NCI-H1436 (cell line): Measurements from ENCODE around the gene NBAS.
"Not testable (repeated sequence)": the region's sequence is repeated elsewhere in the genome, so short reads cannot be mapped to it uniquely, and the experiment has no call there.

Experiments used
- DNase-seq: peaks from one replicate; lab custom pipeline; 2025; lab: John Stamatoyannopoulos, UW

NBAS gene

GRCh38 chr2:15412309-15412708, 148.8 kb downstream of the NBAS start:
- no peak for DNase-seq

GRCh38 chr2:15410884-15411283, 150.2 kb downstream of the NBAS start:
- DNase-seq = no peak

DNA sequence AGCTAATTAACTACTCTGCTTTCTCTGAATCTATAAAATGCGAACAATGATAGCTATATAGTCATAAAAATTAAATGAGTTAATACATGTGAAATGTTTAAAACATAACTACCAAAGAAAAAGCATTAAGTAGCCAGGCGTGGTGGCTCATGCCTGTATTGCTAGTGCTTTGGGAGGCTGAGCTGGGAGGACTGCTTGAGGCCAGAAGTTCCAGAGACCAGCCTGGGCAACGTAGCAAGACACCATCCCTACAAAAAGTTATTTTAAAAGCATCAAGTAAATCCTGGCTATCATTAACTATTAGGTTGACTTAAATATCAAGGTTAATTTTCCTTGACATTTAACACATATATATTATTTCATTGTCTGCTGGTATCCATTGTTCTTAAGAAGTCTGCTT, 152.4 kb downstream of the NBAS start:
- DNase-seq = no peak

- no peak for DNase-seq
Observed at GRCh38 chr2:15407666-15408065, 153.5 kb downstream of the NBAS start.

GRCh38 chr2:15404511-15404910, 156.6 kb downstream of the NBAS start:
- DNase-seq = not testable (repeated sequence)

- no peak for DNase-seq
Observed at GRCh38 chr2:15400240-15400826, 160.8 kb downstream of the NBAS start.

DNA sequence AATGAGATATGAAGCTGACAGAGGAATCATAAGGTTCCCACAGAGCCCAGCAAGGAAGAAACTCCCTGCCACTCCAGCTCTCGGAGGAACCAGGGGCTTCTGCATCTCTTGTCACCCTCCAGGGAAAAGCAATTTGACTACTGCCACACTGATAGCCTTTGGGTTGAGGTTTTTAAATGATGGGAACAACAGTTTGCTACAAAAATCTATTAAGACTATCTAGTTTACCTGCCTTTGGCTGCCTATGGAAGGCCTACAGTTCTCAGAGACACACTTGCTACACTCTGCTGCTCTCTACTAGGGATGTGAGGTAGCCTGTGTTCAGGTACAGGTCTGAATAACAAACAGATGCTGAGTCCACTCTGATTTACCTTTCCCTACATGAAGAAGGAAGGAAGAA, 161.9 kb downstream of the NBAS start:
- DNase-seq = no peak

GRCh38 chr2:15391751-15392150, 169.4 kb downstream of the NBAS start:
- no peak for DNase-seq

- no peak for DNase-seq
Observed at GRCh38 chr2:15389895-15390294, 171.2 kb downstream of the NBAS start.

DNA sequence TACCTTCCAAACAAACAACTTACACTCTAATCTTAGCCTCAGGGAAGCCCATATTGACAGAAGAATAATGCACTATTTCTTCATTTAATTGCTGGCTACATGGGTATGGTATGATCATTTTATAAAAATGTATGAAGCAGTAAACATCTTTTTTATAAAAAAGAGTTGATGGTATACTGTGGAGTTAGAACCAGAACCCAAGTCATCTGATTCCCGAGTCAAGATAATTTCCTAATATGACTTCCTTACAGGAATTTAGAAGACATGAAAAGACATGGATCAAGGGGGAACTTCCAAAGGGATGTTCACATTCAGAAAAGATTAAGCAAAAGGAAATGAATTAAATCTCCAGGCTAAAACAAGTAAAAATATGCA, 171.8 kb downstream of the NBAS start:
- DNase-seq = no peak

- no peak for DNase-seq
Observed at GRCh38 chr2:15388406-15389325, 172.5 kb downstream of the NBAS start.

GRCh38 chr2:15385184-15385583, 175.9 kb downstream of the NBAS start:
- no peak for DNase-seq

DNA sequence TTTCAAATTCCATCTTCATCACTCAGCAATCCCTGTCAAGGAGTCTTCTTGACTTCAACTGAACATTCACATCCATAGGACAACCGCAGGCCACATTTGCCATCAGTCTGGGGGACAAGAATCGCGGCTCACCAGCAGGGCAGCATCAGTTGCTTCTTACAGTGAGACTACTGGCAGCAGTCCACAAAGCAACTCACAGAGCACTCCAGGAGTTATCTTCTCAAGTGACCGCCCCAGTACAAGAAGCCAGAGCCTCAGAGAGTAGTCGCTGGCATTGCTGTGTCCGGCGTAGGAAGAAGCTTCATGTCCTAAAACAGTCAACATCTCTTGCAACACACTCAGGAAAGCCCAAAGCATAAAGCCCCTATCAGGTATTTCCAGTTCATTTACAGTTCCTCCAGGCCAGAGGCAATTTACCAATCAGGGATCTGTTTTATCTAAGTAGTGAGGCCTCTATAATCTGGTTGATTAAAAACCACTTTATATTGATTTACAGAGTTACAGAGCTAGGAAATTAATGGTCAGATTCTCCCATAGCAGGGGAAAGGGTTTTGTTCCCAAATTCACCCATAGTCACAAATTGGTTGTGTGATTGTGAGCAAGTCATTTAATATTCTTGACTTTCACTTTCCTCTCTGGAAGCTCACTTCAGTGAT, 177.3 kb downstream of the NBAS start:
- no peak for DNase-seq

DNA sequence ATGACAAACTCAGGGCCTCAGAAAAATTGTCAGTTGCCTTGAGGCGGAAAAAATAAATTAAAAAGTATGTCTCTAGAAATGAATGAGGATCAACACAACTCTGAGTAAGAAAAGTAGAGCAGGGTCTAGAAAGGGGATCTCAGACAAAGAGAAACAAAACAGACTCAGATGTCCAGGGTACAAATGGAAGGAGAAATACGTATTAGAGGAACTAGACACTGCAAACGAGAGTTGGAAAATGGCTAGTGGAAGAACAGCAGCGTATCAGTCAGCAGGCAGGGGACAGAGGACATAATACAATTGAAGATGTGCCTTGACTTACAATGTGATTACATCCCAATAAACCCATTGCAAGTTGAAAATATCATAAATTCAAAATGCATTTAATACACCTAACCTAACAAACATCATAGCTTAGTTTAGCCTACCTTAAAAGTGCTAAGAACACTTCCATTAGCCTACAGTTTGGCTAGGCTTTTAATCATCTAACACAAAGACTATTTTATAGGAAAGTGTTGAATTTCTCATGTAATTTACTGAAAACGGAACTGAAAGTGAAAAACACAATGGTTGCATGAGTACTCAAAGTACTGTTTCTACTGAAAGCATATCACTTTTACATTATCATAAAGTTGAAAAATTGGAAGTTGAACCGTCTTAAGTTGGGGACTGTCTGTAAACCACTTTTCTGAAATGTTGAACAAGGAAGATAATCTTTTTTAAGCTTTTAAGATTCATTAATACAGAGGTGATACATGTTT, 182.8 kb downstream of the NBAS start:
- DNase-seq = no peak

- DNase-seq = no peak
Observed at GRCh38 chr2:15377202-15377601, 183.9 kb downstream of the NBAS start.

DNA sequence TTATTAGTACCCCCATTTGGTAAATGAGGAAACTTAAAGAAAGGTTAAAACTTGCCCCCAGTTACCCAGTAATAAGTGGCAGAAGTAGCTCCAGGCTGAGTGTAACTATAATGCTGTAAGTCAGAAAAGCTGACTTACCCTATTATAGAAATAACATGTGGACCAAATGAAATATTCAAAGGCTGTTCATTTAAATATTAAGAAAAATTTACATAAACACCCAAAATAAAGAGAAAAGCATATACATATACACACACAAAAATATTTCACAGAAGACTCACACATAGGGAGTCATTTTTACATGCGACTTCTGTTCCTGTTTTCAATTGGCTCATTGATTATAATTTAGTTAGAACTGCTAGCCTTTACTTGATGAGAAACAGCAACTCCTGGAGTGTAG, 189.1 kb downstream of the NBAS start:
- DNase-seq = no peak

DNA sequence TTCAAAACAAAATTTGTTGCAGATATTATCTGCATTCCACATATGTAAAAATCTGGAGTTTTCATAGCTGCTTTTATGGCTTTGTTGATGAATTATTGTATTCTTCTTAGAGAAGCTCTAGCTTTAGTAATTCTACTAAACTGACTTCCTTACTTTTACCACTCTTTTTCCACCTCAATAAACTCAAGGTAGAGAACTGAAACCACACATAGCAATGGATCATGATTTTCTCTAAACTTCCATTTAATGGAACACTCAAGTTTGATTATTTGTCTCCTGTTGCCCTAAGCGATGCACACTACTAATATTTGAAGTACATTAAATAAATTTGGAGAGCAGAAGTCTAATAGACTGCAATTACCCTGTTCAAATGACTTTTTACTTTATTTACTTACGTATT, 192.0 kb downstream of the NBAS start:
- no peak for DNase-seq

GRCh38 chr2:15367715-15368114, 193.4 kb downstream of the NBAS start:
- no peak for DNase-seq

- no peak for DNase-seq
Observed at GRCh38 chr2:15367205-15367604, 193.9 kb downstream of the NBAS start.

- no peak for DNase-seq
Observed at GRCh38 chr2:15365411-15365810, 195.7 kb downstream of the NBAS start.

GRCh38 chr2:15364561-15364960, 196.6 kb downstream of the NBAS start:
- DNase-seq = no peak

DNA sequence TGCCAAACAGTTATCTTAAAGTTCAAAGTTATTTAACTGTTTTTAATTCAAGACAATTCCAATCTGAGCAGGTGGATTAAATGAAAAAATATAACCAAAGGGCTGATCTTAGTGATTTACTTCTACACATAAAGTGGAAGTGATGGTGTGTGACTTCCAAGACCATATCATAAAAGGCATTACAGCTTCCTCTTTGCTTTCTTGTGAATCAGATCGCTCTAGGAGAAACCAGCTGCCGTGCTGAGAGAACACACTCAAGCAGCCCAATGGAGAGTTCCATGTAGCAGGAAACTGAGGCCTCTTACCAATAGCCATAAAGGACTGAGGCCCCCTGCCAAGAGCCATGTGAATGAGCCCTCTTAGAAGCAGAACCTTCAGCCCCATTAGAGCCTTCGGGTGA, 197.4 kb downstream of the NBAS start:
- no peak for DNase-seq
